ENCODE results near the gene VDR. TPM values are rescaled to one million over a fixed set of nuclear protein-coding genes. Genes with fewer than 3 reads are reported as not detected.

Gene VDR
- total and polyA plus RNA-seq, 2 donors (not counting 1 experiment from before 2014, with no cell fraction given): 0.37 to 0.42 TPM

DNA sequence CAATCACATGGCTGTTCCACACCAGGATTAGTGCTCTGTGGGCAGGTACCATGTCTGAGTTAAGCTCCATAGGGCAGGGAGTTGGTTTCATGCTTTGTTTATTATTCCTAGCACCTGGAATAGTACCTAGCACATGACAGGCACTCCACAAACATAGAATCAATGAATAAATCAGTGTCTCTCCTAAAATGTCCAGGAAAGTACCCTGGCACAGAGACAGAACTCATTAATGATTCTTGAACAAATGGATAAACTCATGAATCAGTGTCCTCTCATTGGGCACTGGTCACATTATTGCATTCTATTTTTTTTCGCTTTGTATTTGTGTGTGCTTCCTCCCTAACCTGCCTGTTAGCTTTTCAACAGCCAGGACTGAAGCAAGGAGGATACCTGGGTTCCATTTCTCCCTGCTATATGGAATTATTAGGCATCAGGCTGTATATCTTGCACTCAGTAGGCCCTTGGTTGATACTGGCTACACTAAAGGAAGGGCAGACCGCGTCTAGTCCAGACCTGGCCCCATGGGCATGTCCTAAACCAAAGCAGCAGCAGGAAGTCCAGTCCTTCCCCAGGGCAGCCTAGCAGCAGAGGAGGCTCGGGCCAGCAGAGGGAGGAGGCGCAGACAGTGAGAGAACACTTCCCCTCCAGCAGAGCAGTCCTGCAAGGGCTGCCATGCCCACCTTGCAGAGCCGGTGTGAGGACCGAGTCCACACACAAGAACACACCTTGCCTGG is 103.5 kb downstream of the VDR start:
- H2AFZ ChIP-seq (ENCODE audit: insufficient read depth, low read depth, low read length, poor library complexity, severe bottlenecking): no peak overlapping the region
- peaks cover 29 to 60% of the 10 kb centered on the region in 2 donors for H3K4me1 ChIP-seq (ENCODE audit: control insufficient read depth in 2 of 2, insufficient read depth in 2 of 2, low read length in 2 of 2)
- no peak overlapping the region for H3K9ac ChIP-seq (ENCODE audit: low read length)
- H3K27me3 Mint-ChIP-seq: no peaks in the 10 kb centered on the region
- peaks cover 87% of the 10 kb centered on the region for H3K79me2 ChIP-seq (ENCODE audit: control insufficient read depth, insufficient read depth, low read length)
- no peak overlapping the region for H3K4me3 ChIP-seq (ENCODE audit: control extremely low read depth in 1 of 5, extremely low read depth in 1 of 5, insufficient read depth in 1 of 5, low read depth in 2 of 5, low read length in 4 of 5)
- H3K9me3 Mint-ChIP-seq (ENCODE audit: insufficient read depth): no peaks in the 10 kb centered on the region
- 75% methylated on average over 4 of the region's 7 CpGs for WGBS (ENCODE audit: insufficient coverage)
- peak overlapping the region; percentile 70 for H3K27ac Mint-ChIP-seq
- no peak for TF ChIP-seq EZH2 (IDR thresholded peaks at IDR 0.05; ENCODE audit: borderline replicate concordance, insufficient read depth, low read depth, low read length, poor library complexity, severe bottlenecking)
- TF ChIP-seq, protein P1, sequence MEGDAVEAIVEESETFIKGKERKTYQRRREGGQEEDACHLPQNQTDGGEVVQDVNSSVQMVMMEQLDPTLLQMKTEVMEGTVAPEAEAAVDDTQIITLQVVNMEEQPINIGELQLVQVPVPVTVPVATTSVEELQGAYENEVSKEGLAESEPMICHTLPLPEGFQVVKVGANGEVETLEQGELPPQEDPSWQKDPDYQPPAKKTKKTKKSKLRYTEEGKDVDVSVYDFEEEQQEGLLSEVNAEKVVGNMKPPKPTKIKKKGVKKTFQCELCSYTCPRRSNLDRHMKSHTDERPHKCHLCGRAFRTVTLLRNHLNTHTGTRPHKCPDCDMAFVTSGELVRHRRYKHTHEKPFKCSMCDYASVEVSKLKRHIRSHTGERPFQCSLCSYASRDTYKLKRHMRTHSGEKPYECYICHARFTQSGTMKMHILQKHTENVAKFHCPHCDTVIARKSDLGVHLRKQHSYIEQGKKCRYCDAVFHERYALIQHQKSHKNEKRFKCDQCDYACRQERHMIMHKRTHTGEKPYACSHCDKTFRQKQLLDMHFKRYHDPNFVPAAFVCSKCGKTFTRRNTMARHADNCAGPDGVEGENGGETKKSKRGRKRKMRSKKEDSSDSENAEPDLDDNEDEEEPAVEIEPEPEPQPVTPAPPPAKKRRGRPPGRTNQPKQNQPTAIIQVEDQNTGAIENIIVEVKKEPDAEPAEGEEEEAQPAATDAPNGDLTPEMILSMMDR (IDR thresholded peaks at IDR 0.05): no peak
- peak overlapping the region; percentile 37 for H3K4me3 Mint-ChIP-seq
- no peak for DNase-seq
- intact Hi-C loops (cut with micrococcal nuclease): no loop called here
- peaks cover 60% of the 10 kb centered on the region for H3K4me1 Mint-ChIP-seq
- H3K4me2 ChIP-seq (replicated peaks; ENCODE audit: low read depth, low read length, poor library complexity, severe bottlenecking): peak overlapping the region; percentile 65
- H3K27me3 ChIP-seq (replicated peaks in 1 of 4; ENCODE audit: control extremely low read depth in 1 of 4, control insufficient read depth in 3 of 4, insufficient read depth in 4 of 4, low read length in 3 of 4): no peaks in the 10 kb centered on the region
- H3K9me3 ChIP-seq (ENCODE audit: control extremely low read depth in 1 of 3, control insufficient read depth in 2 of 3, insufficient read depth in 1 of 3, low read length in 2 of 3): no peaks in the 10 kb centered on the region
- ChIA-PET POLR2A (interaction anchor here (0.9 to 1.3 kb wide), 2 partner anchors 12 to 32 kb away, joined by 3 to 6 read pairs; no protein-coding TSS in a partner anchor), CTCF (interaction anchor here (0.5 to 38.8 kb wide), 9 partner anchors 11 to 61 kb away, joined by 3 to 1203 read pairs (median 3); partner anchors contain the start of genes HDAC7 and RAPGEF3)
- peaks cover 60% of the 10 kb centered on the region for H4K20me1 ChIP-seq (ENCODE audit: control insufficient read depth, insufficient read depth, low read length, poor library complexity, severe bottlenecking)
- peak; percentile 23 for ATAC-seq (ENCODE audit: low read depth)
- H3K27ac ChIP-seq (ENCODE audit: low read length in 2 of 2): no peak overlapping the region
- H3K36me3 ChIP-seq (replicated peaks in 1 of 2; ENCODE audit: control extremely low read depth in 1 of 2, control insufficient read depth in 1 of 2, extremely low read depth in 1 of 2, insufficient read depth in 2 of 2, low read length in 1 of 2): peaks cover 0 to 48% of the 10 kb centered on the region in 2 experiments

DNA sequence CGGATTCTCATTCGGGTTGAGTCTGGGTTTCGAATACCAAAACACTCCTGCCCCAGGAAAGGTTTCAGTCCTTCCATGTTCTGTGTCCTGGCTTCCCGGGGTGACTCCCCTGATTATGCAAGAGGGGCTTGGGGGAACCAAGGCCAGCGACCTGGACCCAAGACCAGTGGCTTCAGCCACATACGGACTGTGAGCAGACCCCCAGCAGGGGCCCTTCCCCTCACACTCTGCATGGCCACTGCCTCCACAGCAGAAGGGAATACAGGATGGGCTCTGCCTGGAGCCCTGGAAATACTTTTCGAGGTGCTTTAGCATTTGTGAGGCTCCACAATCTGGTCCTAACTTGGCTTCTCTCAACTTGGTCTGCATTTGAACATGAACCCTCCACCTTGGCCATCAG is 104.2 kb downstream of the VDR start:
- intact Hi-C loops (cut with micrococcal nuclease): no loop called here
- H3K9me3 ChIP-seq (ENCODE audit: control extremely low read depth in 1 of 3, control insufficient read depth in 2 of 3, insufficient read depth in 1 of 3, low read length in 2 of 3): no peaks in the 10 kb centered on the region
- peaks cover 53% of the 10 kb centered on the region for H3K4me1 Mint-ChIP-seq
- ATAC-seq (ENCODE audit: low read depth) (no peak), DNase-seq (no peak)
- ChIA-PET POLR2A (no interaction called here), CTCF (interaction anchor here (1.0 to 38.8 kb wide), 5 partner anchors 10 to 60 kb away, joined by 3 to 1203 read pairs (median 20); partner anchors contain the start of gene HDAC7)
- no peaks in the 10 kb centered on the region for H3K27me3 ChIP-seq (replicated peaks in 1 of 4; ENCODE audit: control extremely low read depth in 1 of 4, control insufficient read depth in 3 of 4, insufficient read depth in 4 of 4, low read length in 3 of 4)
- no peak for TF ChIP-seq EZH2 (IDR thresholded peaks at IDR 0.05; ENCODE audit: borderline replicate concordance, insufficient read depth, low read depth, low read length, poor library complexity, severe bottlenecking)
- TF ChIP-seq, protein P1 (IDR thresholded peaks at IDR 0.05): no peak
- H3K4me1 ChIP-seq (ENCODE audit: control insufficient read depth in 2 of 2, insufficient read depth in 2 of 2, low read length in 2 of 2): peaks cover 25 to 53% of the 10 kb centered on the region in 2 donors
- peak overlapping the region; percentile 29 for H3K27ac Mint-ChIP-seq
- no peak overlapping the region for H3K4me3 Mint-ChIP-seq
- no peak overlapping the region for H2AFZ ChIP-seq (ENCODE audit: insufficient read depth, low read depth, low read length, poor library complexity, severe bottlenecking)
- H3K27me3 Mint-ChIP-seq: no peaks in the 10 kb centered on the region
- no peak overlapping the region for H3K27ac ChIP-seq (ENCODE audit: low read length in 2 of 2)
- no peaks in the 10 kb centered on the region for H3K9me3 Mint-ChIP-seq (ENCODE audit: insufficient read depth)
- WGBS (ENCODE audit: insufficient coverage): 100% methylated on average over 7 of the region's 7 CpGs
- H4K20me1 ChIP-seq (ENCODE audit: control insufficient read depth, insufficient read depth, low read length, poor library complexity, severe bottlenecking): peaks cover 66% of the 10 kb centered on the region
- H3K9ac ChIP-seq (ENCODE audit: low read length): no peak overlapping the region
- no peak overlapping the region for H3K4me2 ChIP-seq (replicated peaks; ENCODE audit: low read depth, low read length, poor library complexity, severe bottlenecking)
- peaks cover 80% of the 10 kb centered on the region for H3K79me2 ChIP-seq (ENCODE audit: control insufficient read depth, insufficient read depth, low read length)
- peaks cover 0 to 50% of the 10 kb centered on the region in 2 experiments for H3K36me3 ChIP-seq (replicated peaks in 1 of 2; ENCODE audit: control extremely low read depth in 1 of 2, control insufficient read depth in 1 of 2, extremely low read depth in 1 of 2, insufficient read depth in 2 of 2, low read length in 1 of 2)
- no peak overlapping the region for H3K4me3 ChIP-seq (ENCODE audit: control extremely low read depth in 1 of 5, extremely low read depth in 1 of 5, insufficient read depth in 1 of 5, low read depth in 2 of 5, low read length in 4 of 5)
